ENCODE data around the gene KLHL17.
"Not testable (repeated sequence)": the region's sequence is repeated elsewhere in the genome, so short reads cannot be mapped to it uniquely, and the experiment has no call there.

The KLHL17 gene

DNA sequence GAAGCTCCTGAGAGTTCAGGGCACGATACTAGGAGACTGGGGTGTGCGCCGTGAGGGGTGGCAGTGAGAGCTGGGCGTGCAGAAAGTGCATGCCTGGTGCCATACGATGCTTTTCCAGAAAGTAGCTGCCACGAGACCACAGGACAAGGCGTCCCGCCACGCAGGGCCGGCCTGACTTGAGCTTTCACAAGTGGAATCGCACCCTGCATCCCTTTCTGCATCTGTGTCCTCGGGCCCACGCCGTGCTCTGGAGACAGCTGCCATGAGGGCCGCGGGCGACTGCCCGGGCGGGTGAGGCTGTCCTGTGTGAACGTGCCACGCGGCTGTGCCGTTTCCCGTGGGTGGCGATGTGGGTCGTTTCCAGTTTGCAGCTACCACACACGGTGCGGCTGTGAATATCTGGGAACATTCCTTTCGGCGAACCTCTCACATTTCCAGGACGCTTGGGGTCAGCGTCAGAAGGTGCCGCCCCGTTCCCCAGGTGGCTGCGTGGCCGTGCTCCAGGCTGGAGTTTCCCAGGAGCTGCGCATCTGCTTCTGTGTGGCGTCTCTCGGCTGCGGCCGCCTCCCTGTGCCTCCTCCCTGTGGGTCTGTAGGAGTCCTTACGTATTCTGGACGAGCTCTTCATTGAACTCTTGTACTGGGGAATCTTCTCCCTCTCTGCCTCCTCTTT, 22.5 kb downstream of the KLHL17 start:
- no peak for DNase-seq (ENCODE audit: low spot score)

DNA sequence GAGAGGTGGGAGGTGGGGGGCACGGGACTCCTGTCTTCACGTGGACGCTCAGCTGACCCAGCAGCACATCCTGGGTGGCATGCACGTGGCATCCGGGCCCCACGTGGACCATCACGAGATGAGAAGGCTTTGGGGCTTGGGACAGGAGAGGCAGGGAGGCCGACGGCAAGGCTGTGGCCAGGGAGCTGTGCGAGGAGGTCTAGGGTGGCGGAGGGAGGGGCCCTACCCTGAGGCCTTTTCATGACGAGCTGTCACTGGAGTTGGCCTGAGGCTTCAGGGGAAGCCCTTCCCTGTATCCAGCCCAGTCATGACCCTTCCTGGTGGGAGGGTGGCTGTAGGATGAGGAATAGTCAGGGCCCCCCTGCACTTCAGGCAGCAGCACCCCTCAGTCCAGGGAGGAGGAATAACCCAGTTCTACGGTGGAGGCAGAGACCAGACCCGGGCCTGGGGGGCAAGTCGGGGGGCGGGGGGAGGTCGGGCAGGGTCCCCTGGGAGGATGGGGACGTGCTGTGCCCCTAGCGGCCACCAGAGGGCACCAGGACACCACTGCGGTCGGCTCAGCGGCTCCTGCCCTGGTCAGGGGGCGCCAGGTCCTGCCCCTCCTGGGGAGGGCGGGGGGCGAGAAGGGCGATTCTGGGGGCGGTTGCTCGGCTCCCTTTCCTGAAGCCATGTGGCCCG, 23.6 kb downstream of the KLHL17 start:
- peak; percentile 41 for DNase-seq (ENCODE audit: low spot score)

DNA sequence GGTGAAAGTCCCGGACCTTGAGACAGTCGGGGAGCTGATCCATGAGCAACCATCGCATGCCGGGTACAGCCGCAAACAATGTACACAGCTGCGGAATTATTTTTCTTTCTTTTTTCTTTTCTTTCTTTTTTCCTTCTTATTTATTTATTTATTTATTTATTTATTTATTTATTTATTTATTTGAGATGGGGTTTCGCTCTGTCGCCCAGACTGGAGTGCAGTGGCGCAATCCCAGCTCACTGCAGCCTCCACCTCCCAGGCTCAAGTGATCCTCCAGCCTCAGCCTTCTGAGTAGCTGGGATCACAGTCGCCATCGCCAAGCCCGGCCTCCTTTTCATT, 24.1 kb downstream of the KLHL17 start:
- no peak for DNase-seq (ENCODE audit: low spot score)

DNA sequence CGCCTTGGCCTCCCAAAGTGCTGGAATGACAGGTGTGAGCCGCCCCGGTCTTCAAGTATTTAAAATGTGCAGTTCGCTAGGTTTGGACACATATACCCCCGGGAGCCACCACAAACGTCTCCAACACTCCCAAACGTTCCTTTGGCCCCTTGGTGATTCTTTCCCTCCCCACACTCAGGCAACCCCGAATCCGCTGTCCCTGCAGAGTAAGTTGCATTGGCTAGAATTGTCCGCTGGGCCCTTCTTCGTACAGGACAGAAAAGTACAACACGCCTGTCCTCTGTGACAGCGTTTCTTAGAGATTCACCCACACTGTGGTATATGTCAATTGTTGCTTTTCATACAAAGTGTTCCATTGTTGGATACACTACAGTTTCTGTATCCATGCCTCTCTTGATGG, 24.7 kb downstream of the KLHL17 start:
- no peak for DNase-seq (ENCODE audit: low spot score)

DNA sequence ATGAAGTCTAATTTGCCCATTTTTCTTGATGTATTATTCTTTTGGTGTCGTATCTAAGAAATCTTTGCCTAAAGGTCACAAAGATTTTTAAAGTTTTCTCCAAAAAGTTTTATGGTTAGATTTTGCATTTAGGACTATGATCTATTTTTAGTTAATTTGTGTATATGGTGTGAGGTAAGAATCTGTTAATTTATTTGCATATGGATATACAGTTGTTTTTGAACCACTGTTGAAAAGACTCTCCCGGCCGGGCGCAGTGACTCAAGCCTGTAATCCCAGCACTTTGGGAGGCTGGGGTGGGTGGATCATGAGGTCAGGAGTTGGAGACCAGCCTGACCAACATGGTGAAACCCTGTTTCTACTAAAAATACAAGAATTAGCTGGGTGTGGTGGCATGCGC, 27.7 kb downstream of the KLHL17 start:
- DNase-seq (ENCODE audit: low spot score): not testable (repeated sequence)

DNA sequence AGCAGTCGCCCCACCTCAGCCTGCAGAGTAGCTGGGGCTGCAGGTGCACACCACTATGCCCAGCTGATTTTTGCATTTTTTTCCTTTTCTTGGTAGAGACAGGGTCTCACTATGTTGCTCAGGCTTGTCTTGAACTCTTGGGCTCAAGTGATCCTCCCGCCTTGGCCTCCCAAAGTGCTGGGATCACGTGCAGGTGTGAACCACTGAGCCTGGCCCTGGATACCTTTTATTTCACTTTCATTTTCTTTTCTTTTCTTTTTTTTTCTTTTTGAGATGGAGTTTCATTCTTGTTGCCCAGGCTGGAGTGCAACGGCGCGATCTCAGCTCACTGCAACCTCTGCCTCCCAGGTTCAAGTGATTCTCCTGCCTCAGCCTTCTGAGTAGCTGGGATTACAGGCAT, 30.9 kb downstream of the KLHL17 start:
- DNase-seq (ENCODE audit: low spot score): not testable (repeated sequence)

DNA sequence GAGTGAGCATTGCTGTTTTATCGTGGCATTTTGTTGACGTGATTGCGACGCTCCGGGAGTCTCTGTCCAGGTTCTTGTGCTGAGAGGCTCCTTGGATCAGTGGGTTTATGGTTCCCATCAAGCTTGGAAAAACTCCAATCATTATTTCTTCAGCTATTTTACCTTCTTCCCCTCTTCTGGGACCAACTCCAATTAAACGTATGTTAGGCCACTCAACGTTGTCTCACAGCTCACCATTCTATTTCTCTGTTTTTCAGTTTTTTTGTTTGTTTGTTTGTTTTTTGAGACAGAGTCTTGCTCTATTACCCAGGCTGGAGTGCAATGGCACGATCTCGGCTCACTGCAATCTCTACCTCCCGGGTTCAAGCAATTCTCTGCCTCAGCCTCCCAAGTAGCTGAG, 31.5 kb downstream of the KLHL17 start:
- DNase-seq (ENCODE audit: low spot score): no peak

DNA sequence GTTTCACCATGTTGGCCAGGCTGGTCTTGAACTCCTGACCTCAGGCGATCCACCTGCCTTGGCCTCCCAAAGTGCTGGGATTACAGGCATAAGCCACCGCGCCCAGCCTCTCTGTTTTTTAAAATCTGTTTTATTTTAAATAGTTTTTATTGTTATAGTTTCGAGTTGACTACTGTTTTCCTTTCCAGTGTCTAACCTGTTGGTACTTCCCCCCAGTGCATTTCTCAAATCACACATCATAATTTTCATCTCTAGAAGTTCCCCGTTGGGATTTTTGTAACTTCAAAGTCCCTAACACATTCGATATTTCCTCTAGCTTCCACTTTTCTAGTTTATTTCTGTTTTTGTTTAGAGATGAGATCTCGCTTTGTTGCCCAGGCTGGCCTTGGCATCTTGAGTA, 32.0 kb downstream of the KLHL17 start:
- DNase-seq (ENCODE audit: low spot score): no peak

DNA sequence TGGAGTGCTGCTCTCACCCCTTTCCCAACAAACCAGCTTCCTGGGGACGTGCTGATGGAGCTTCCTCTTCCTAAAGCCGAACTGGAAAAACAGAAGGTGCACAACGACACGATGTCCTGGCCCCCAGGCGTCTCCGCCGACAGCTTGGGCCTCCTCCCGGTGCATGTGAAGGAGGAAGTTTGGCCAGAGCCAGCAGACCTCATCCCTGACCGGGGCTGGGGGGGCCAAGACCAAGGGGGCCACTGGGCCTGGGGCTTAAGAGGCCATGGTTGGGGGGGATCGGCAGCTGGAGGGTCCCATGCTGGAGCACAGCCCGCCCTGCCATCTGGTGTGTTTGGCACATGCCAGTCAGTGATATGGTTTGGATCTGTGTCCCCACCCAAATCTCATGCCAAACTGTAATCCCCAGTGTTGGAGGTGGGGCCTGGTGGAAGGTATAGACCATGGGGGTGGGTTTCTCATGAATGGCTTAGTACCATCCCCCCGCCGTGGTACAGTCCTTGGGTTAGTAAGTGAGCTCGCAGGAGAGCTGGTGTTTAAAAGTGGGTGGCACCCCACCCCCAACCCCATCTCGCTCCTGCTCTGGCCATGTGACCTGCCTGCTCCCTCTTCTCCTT, 33.1 kb downstream of the KLHL17 start:
- DNase-seq (ENCODE audit: low spot score): no peak

DNA sequence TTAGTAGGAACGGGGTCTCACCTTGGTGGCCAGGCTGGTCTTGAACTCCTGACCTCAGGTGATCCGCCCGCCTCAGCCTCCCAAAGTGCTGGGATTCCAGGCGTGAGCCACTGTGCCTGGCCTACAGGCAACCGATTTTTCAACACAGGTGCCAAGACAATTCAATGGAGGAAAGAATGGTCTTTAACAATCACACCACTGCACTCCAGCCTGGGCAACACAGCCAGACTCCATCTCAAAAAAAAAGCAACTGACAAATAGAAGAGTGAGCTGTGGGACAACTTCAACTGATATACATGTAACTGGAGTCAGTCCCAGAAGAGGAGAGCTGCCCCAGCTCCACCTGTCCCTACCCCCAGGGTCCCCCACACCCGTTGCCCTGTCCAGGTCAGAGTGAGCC, 34.2 kb downstream of the KLHL17 start:
- not testable (repeated sequence) for DNase-seq (ENCODE audit: low spot score)

DNA sequence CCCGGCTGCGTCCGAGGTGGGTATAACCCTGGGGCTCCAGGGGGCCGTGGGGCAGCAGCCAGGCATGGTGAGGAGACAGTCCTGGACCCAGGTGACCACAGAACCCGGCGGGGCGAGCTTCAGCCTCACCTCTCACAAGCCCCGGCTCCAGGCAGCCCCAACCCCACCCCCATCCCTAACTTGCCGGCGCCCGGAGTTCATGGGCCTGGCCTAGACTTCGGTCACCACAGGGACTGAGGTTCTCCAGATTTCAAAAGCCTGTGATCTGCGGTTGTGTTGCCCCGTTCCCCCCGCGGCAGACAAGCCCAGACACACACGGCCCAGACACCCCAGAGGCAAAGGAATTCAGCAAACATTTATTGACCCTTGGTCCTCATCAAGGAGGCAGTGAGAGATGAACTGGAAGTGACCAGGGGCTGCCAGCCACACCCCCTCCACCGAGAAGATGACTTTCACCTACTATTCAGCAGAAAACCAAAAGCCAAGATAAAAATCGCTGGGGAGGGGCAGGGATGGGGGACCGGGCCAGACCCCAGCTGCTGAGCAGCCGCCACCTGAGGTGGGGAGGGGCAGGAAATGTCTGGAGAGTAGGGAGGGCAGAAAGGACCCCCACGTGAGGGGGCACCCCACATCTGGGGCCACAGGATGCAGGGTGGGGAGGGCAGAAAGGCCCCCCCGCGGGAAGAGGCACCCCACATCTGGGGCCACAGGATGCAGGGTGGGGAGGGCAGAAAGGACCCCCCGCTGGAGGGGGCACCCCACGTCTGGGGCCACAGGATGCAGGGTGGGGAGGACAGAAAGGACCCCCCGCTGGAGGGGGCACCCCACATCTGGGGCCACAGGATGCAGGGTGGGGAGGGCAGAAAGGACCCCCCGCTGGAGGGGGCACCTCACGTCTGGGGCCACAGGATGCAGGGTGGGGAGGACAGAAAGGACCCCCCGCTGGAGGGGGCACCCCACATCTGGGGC, 35.6 kb downstream of the KLHL17 start:
- DNase-seq (ENCODE audit: low spot score): no peak

DNA sequence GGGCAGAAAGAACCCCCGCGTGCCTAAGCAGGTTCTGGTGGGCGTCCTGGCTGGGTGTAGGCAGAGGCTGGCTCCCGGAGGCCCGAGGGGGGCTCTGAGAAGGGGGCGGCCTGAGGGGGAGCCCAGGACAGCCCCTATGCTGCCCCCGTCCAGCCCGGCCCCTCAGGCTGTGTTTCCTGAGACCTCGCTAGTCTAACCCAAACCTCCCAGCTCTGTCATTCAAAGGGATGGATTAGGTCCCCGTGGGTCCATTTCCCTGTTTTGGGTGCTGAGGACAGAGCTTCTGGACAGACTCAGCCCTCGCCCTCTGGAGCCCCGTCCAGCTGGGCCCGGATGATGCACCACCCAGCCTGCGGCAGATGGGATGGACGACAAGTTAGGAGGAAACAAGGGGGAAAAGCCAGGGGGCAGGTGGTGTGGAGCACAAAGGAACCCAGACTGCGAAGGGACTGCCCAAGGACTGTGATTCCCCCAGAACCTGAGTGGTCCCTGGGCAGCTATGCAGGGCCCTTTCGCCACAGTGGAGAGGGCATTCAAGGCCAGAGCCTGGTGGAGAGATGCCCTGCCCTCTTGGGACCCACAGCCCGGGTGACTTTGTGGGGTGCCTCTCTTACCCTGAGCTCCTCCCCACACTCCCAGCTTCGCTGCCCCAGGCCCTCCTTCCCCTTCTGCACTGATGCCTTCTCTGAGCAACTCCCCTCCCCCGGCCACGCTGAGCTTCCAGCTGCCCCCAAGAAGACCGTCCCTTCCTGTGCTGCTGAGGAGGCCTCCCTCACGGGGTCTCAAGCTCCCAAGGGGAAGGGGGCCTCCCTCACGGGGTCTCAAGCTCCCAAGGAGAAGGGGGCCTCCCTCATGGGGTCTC, 36.7 kb downstream of the KLHL17 start:
- DNase-seq (ENCODE audit: low spot score): no peak

DNA sequence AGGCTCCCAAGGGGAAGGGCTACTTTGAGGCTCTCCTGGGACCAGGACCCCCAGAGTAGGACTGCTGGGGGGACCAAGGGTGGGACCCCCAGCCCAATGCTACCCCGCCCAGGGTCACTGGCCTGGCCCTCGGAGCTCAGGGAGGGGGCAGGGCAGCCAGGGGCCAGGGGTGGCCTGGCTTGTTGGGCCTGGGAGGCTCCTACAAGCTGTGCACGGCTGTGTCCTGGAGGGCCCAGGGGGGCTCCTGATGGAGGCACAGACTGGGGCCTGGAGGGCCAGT, 37.3 kb downstream of the KLHL17 start:
- no peak for DNase-seq (ENCODE audit: low spot score)

DNA sequence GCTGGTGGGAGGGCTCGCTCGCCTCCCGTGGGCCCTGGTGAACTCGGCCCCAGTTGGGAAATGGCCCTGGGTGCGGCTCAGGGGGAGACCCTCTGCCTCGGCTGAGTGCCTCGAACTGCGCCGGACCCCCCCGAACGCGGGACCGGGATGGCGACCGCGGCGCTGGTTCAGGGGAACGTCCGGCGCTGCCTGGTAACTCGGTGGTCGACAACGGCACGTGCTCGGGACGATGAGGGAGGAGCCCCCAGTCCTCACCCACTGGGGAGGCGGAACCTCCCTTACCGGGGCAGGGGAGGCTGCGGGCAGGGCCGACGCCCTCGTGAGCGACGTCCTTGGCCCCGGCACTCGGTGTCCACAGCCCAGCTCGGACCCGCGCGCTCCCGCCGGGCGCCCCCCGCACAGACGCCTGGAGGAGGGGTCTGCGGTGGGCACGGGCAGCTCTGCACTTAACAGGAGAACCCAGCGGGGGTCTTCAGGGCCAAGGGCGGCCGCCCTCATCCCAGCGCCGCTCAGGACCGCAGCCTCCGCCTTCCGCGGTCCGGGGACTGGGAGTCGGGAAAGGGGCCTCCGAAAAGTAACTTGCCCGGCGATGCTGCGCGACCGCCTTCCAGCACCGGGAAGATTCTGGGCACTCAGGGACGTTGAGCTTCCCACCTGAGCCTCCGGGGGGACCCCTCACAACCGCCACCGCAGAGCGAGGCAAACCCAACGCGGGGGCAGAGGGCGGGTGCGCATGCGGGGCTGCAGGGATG, 37.8 kb downstream of the KLHL17 start:
- no peak for DNase-seq (ENCODE audit: low spot score)

DNA sequence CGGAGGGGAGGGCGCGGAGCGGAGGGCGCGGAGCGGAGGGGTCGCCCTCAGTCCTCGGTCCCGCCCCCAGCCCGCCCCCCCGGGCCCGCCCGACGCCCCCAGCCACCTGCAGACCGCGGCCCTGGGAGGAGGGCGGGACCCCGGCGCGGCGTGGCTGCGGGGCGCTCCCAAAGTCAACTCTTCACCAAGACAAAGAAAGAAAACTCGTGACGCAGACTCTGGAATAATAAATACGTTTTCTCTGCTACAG, 38.3 kb downstream of the KLHL17 start:
- no peak for DNase-seq (ENCODE audit: low spot score)

DNA sequence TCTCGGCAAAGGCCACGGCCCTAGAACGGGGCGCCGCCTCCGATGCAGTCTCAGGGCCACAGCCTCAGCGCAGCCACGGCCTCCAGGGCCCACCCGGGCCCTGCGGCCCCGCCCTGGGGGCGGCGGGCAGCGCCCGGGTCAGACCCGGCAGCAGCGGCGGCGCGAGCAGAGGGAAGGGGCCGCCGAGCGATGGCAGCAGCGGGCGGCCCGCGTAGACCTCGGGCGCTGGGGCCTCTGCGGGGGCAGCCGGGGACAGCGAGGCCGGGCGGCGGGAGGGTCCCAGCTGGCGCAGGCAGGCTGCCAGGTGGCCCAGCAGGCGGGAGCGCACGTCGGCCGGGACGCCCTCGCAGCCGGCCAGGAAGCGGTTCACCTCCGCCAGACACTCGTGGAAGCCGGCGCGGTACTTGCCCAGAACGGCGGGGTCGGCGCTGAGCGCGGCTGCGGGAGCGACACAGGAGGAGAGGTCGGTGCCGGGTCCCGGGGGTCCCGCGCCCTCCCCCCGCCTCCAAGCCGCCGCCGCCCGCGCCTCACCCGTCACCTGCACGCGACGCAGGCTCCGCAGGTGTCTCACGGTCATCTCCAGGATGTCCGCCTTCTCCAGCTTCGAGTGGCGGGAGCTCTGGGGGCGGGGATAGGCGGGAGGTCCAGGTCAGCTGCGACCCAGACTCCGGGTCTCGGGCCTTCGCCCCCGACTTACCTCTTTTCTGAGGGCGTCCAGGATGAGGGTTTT, 38.8 kb downstream of the KLHL17 start:
- DNase-seq (ENCODE audit: low spot score): no peak

DNA sequence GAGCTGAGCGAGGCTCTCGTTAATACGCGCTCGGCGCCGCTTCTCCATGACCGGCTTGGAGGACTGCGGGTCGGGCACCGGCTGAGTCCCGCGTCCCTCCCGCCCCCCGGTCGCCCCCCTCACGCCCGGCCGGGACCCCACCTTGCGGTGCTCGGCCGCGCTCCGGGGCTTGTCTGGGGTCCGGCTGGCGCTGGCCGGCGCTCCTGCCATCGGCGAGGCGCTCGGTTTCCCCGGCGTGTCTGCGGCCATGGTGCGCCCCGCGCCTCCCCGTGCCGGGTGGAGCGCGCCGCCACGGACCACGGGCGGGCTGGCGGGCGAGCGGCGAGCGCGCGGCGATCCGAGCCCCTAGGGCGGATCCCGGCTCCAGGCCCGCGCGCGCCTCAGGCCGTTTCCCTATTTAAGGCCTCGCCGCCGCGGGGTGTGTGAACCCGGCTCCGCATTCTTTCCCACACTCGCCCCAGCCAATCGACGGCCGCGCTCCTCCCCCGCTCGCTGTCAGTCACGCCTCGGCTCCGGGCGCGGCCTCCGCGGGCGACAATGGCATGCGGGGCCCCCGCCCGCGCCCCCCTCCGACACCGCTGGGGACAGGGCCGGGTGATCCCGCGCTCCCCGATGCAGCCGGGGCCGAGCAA, 39.5 kb downstream of the KLHL17 start, which contains the start of gene HES4:
Gene HES4 (minus strand): TSS at position 373 of the 632 bp plus-strand sequence. CDS start 124 bp downstream, at position 249.
- no peak for DNase-seq (ENCODE audit: low spot score)

DNA sequence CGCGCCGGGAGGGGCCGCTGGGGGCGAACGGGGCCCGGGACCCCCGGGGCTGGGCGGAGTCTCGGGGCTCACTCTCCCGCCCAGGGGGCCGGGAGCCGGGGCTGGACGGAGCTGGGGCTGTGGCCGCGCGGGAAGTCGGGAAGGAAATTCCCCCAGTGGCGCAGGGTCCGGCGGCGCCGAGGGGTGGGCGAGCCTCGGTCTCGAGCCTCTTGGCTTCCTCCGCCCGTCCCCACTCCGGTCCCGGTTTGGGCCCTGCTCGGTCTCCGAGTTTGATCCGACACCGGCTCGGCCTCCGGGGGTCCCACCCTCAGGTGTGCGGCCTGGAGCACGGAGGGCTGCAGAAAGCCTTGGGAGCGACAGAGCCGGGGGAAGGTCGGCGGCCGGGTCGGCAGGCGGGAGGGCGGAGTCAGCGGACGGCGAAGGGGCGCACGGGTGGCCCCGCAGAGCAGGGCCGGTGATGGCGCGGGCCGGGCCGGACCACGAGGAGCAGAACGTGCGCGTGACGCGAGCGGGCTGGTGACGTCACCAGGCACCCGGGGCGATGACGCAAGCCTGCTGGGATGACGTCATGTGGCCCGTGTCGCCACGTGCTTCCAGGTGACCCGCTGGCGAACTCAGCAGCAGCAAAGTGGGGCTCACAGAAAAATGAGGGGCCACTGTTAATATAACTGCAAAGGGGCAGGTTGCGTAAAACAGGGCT, 40.1 kb downstream of the KLHL17 start:
- DNase-seq (ENCODE audit: low spot score): peak; percentile 40

DNA sequence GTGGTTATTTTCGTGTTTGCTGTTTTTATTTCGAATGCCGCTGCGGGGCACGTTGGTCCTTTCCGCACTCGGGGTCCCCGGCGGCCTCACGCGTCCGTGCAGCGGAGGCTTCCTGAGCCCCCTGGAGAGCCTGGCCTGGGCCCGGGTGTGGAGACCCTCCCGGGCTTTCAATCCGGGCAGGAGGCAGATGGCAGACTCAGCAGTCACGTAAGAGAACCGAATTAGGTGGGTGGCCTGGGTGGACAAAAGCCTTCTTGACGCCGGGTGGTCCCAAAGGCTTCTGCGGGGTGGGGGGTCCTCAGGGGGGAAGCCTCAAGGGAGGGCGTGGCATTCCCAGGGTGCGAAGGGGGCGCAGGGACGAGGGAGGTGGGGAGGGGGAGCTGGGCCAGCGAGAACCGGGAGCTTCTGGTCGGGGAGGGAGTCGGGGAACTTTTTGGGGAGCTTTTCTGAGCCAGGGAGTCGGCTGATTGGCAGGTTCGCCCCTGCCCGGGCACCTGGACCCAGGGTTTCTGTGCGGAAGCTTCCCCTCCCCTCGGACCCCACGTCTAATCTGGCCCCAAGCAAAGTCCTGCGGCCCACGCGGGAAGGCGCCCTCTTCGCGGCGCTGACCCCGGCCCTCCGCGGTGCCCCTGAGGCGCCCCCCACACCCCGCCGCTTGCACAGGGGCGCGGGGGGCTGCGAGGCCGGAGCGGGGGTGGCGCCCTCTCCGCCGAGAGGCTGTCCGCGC, 40.8 kb downstream of the KLHL17 start:
- DNase-seq (ENCODE audit: low spot score): no peak

All from CD4-positive, alpha-beta T cell treated with Interleukin-6 at 100 ng/mL for 8 hours (primary cell).